Measurements from ENCODE around the gene DHRS12. TPM values are rescaled to one million over a fixed set of nuclear protein-coding genes. Genes with fewer than 3 reads are reported as not detected.

The DHRS12 gene
- total RNA-seq, 3 donors from 2014 or later (not counting 1 experiment from before 2014, with no cell fraction given), result 7.0 to 11.7 (median 10.4) TPM

DNA sequence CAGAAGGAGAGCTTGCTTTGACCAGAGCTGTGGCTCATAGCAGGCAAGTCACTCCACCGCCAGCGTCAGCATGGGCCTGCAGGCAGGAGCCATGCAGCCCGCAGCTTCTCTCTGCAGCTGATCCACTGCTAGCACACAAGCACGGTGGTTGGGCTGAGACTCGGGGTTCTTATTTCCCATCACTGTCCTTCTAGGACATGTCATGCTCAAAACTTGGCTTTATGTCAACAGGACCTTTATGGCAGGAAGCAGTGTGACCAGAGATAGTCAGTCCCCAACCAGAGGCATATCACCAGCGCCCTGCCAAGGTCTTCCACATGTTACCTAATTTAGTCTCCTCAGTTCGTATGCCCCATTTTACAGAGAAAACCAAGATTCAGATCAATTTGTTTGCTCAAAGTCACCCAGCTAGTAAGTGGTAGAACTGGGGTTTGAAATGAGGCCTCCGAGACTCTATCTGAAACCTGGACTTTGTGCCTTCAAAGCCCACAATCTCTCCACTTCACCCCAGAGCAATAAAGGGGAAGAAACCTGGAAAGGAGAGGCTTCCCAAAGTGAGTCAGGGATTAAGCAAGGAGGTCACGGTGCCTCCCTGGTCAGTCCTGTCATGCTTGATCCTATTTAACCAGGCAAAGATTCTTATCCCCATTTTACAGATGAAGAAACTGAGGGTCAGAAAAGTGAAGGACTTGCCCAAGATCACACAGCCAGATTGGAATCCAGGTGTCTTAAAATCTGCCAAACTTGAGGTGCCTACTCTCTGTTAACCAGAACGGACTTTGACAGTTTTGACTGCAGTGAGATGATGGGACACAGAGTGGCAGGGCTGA lies 36.0 kb upstream of the DHRS12 start:
- Mint-ChIP-seq H3K4me3 (no peak overlapping the region), H3K27me3 (ENCODE audit: low read depth in 2 of 2) (peaks cover 8% of the 10 kb centered on the region in 2 donors), H3K9me3 (no peaks in the 10 kb centered on the region), H3K27ac (no peak overlapping the region), H3K36me3 (no peaks in the 10 kb centered on the region), H3K4me1 (peaks cover 0 to 4% of the 10 kb centered on the region in 2 donors)
- H3K4me1 ChIP-seq (ENCODE audit: control insufficient read depth, insufficient read depth, low read length), result peaks cover 2% of the 10 kb centered on the region
- no peaks in the 10 kb centered on the region for H3K27me3 ChIP-seq (ENCODE audit: control insufficient read depth, insufficient read depth, low read length)
- ATAC-seq, result no peak
- H3K4me3 ChIP-seq (ENCODE audit: low read length), result no peak overlapping the region
- H3K27ac ChIP-seq (ENCODE audit: low read length), result no peak overlapping the region
- no peaks in the 10 kb centered on the region for H3K9me3 ChIP-seq (ENCODE audit: control insufficient read depth, insufficient read depth, low read length)
- intact Hi-C loops (cut with micrococcal nuclease), result no loop called here
- H3K36me3 ChIP-seq (ENCODE audit: control insufficient read depth, insufficient read depth, low read length), result no peaks in the 10 kb centered on the region
- DNase-seq, result no peak
- 63% methylated on average over 9 of the region's 10 CpGs for WGBS (ENCODE audit: insufficient coverage)
- TF ChIP-seq, protein P1, sequence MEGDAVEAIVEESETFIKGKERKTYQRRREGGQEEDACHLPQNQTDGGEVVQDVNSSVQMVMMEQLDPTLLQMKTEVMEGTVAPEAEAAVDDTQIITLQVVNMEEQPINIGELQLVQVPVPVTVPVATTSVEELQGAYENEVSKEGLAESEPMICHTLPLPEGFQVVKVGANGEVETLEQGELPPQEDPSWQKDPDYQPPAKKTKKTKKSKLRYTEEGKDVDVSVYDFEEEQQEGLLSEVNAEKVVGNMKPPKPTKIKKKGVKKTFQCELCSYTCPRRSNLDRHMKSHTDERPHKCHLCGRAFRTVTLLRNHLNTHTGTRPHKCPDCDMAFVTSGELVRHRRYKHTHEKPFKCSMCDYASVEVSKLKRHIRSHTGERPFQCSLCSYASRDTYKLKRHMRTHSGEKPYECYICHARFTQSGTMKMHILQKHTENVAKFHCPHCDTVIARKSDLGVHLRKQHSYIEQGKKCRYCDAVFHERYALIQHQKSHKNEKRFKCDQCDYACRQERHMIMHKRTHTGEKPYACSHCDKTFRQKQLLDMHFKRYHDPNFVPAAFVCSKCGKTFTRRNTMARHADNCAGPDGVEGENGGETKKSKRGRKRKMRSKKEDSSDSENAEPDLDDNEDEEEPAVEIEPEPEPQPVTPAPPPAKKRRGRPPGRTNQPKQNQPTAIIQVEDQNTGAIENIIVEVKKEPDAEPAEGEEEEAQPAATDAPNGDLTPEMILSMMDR (IDR thresholded peaks at IDR 0.05), result no peak

DNA sequence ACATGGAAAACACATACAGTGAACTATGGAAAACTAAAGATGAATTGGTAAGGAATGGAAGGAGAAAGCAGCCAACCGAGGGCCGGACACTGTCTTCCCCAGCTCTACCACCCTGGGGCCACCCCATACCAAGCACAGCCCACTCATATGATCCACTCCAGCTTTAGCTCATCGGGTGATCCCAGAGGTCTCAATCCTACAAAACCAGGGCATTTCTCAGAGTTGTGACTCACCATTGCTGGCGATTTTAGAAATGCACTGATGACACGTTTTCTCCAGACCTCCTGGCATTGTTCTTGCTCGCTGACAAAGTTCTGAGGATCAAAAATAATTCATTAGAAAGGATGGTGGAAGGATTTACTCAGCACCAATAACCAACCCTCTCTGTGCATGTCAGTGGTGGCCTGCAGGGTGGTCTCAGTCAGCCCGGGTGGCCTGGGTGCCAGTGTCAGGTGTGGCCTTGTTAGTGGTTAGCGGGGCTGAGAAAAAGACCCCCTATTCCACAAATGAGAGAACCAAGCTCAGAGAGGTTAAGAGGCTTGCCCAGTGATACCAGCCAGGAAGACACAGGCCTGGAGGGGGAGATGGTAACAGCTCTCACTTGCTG lies 34.4 kb upstream of the DHRS12 start:
- WGBS (ENCODE audit: insufficient coverage), result 89% methylated on average over 7 of the region's 8 CpGs
- intact Hi-C loops (cut with micrococcal nuclease), result no loop called here
- H3K4me3 ChIP-seq (ENCODE audit: low read length), result no peak overlapping the region
- ATAC-seq, result no peak
- Mint-ChIP-seq H3K4me3 (no peak overlapping the region), H3K27me3 (ENCODE audit: low read depth in 2 of 2) (peaks cover 0 to 3% of the 10 kb centered on the region in 2 donors), H3K9me3 (no peaks in the 10 kb centered on the region), H3K27ac (no peak overlapping the region), H3K36me3 (no peaks in the 10 kb centered on the region), H3K4me1 (no peaks in the 10 kb centered on the region)
- H3K9me3 ChIP-seq (ENCODE audit: control insufficient read depth, insufficient read depth, low read length), result no peaks in the 10 kb centered on the region
- TF ChIP-seq, protein P1 (IDR thresholded peaks at IDR 0.05), result no peak
- H3K36me3 ChIP-seq (ENCODE audit: control insufficient read depth, insufficient read depth, low read length), result no peaks in the 10 kb centered on the region
- H3K27ac ChIP-seq (ENCODE audit: low read length), result no peak overlapping the region
- DNase-seq, result no peak
- H3K4me1 ChIP-seq (ENCODE audit: control insufficient read depth, insufficient read depth, low read length), result no peaks in the 10 kb centered on the region
- H3K27me3 ChIP-seq (ENCODE audit: control insufficient read depth, insufficient read depth, low read length), result no peaks in the 10 kb centered on the region

GRCh38 chr13:51837016-51837415 lies 33.1 kb upstream of the DHRS12 start:
- DNase-seq (no peak), ATAC-seq (no peak)
- Histone ChIP-seq H3K27me3 (ENCODE audit: control insufficient read depth, insufficient read depth, low read length) (no peaks in the 10 kb centered on the region), H3K9me3 (ENCODE audit: control insufficient read depth, insufficient read depth, low read length) (no peaks in the 10 kb centered on the region), H3K4me1 (ENCODE audit: control insufficient read depth, insufficient read depth, low read length) (no peaks in the 10 kb centered on the region), H3K36me3 (ENCODE audit: control insufficient read depth, insufficient read depth, low read length) (no peaks in the 10 kb centered on the region), H3K27ac (ENCODE audit: low read length) (no peak overlapping the region), H3K4me3 (ENCODE audit: low read length) (no peak overlapping the region)
- H3K36me3 Mint-ChIP-seq, result no peaks in the 10 kb centered on the region
- H3K9me3 Mint-ChIP-seq, result no peaks in the 10 kb centered on the region
- H3K27me3 Mint-ChIP-seq (ENCODE audit: low read depth in 2 of 2), result peaks cover 3 to 12% of the 10 kb centered on the region in 2 donors
- no peak overlapping the region for H3K27ac Mint-ChIP-seq
- TF ChIP-seq, protein P1 (IDR thresholded peaks at IDR 0.05), result no peak
- H3K4me1 Mint-ChIP-seq, result peaks cover 0 to 8% of the 10 kb centered on the region in 2 donors
- intact Hi-C loops (cut with micrococcal nuclease), result no loop called here
- no peak overlapping the region for H3K4me3 Mint-ChIP-seq
- 86% methylated on average over 3 of the region's 3 CpGs for WGBS (ENCODE audit: insufficient coverage)
